Osteocyte (in vitro differentiated cells): Measurements from ENCODE around the gene DECR2. TPM values are rescaled to one million over a fixed set of nuclear protein-coding genes. Genes with fewer than 3 reads are reported as not detected.

ENCODE experiments used
- DNase-seq: peaks from one replicate; pipeline ENCODE4 v3.0.0; 2021; ENCODE audit warnings: mixed read lengths; ENCODE audit not compliant: unreplicated experiment; ENCODE audit errors: extremely low spot score
- H3K27ac Mint-ChIP-seq: one replicate; pipeline ENCODE4 v1.8.0; 2021; ENCODE audit warnings: mild to moderate bottlenecking, mixed read lengths; ENCODE audit not compliant: unreplicated experiment
- H3K27me3 Mint-ChIP-seq: one replicate; pipeline ENCODE4 v1.8.0; 2021; ENCODE audit warnings: mixed read lengths; ENCODE audit not compliant: unreplicated experiment
- H3K36me3 Mint-ChIP-seq: one replicate; pipeline ENCODE4 v1.8.0; 2021; ENCODE audit warnings: mixed read lengths; ENCODE audit not compliant: unreplicated experiment
- H3K4me1 Mint-ChIP-seq: one replicate; pipeline ENCODE4 v1.8.0; 2021; ENCODE audit warnings: mixed read lengths; ENCODE audit not compliant: unreplicated experiment
- H3K4me3 Mint-ChIP-seq: one replicate; pipeline ENCODE4 v1.8.0; 2021; ENCODE audit warnings: mild to moderate bottlenecking, moderate library complexity, mixed read lengths; ENCODE audit not compliant: unreplicated experiment
- H3K9me3 Mint-ChIP-seq: one replicate; pipeline ENCODE4 v1.8.0; 2021; ENCODE audit warnings: mixed read lengths; ENCODE audit not compliant: unreplicated experiment
- CTCF ChIP-seq: fragments of 200-600 bp; sonication (generic); IDR thresholded peaks from 2 replicates; pipeline ENCODE4 v1.5.0; 2021; ENCODE audit warnings: antibody characterized with exemption, mild to moderate bottlenecking, moderate library complexity
- total RNA-seq: library from RNA; stranded (reverse); gene quantifications from 2 replicates; pipeline ENCODE4 v1.2.1, GENCODE V29; 2021

DECR2 gene
- total RNA-seq, 1 donor from 2014 or later, result 23.4 TPM

GRCh38 chr16:354971-355461, 46.7 kb upstream of the DECR2 start:
- H3K27ac Mint-ChIP-seq, result no peak overlapping the region
- peaks cover 12% of the 10 kb centered on the region for H3K4me1 Mint-ChIP-seq
- H3K27me3 Mint-ChIP-seq, result no peaks in the 10 kb centered on the region
- no peak for TF ChIP-seq CTCF
- H3K36me3 Mint-ChIP-seq, result peaks cover 4% of the 10 kb centered on the region
- no peak for DNase-seq
- H3K9me3 Mint-ChIP-seq, result no peaks in the 10 kb centered on the region
- no peak overlapping the region for H3K4me3 Mint-ChIP-seq

- TF ChIP-seq CTCF, result no peak
- Mint-ChIP-seq H3K36me3 (no peaks in the 10 kb centered on the region), H3K4me1 (no peaks in the 10 kb centered on the region), H3K9me3 (no peaks in the 10 kb centered on the region), H3K27me3 (no peaks in the 10 kb centered on the region), H3K4me3 (no peak overlapping the region), H3K27ac (no peak overlapping the region)
- no peak for DNase-seq
Measured at GRCh38 chr16:356741-357140, 44.9 kb upstream of the DECR2 start.

GRCh38 chr16:359067-359763, 42.5 kb upstream of the DECR2 start:
- H3K27me3 Mint-ChIP-seq, result no peaks in the 10 kb centered on the region
- H3K36me3 Mint-ChIP-seq, result no peaks in the 10 kb centered on the region
- no peak for TF ChIP-seq CTCF
- no peaks in the 10 kb centered on the region for H3K9me3 Mint-ChIP-seq
- DNase-seq, result no peak
- peaks cover 4% of the 10 kb centered on the region for H3K4me1 Mint-ChIP-seq
- H3K4me3 Mint-ChIP-seq, result no peak overlapping the region
- H3K27ac Mint-ChIP-seq, result no peak overlapping the region

- Mint-ChIP-seq H3K4me1 (peaks cover 4% of the 10 kb centered on the region), H3K27ac (no peak overlapping the region), H3K36me3 (no peaks in the 10 kb centered on the region), H3K9me3 (no peaks in the 10 kb centered on the region), H3K4me3 (no peak overlapping the region), H3K27me3 (no peaks in the 10 kb centered on the region)
- no peak for TF ChIP-seq CTCF
- DNase-seq, result no peak
Measured at GRCh38 chr16:359871-360697, 41.6 kb upstream of the DECR2 start.

GRCh38 chr16:360698-361336, 40.9 kb upstream of the DECR2 start:
- H3K36me3 Mint-ChIP-seq, result no peaks in the 10 kb centered on the region
- H3K9me3 Mint-ChIP-seq, result no peaks in the 10 kb centered on the region
- H3K27ac Mint-ChIP-seq, result no peak overlapping the region
- peaks cover 4% of the 10 kb centered on the region for H3K4me1 Mint-ChIP-seq
- TF ChIP-seq CTCF, result no peak
- DNase-seq, result no peak
- no peaks in the 10 kb centered on the region for H3K27me3 Mint-ChIP-seq
- H3K4me3 Mint-ChIP-seq, result no peak overlapping the region
